RWPE1 (cell line): Measurements from ENCODE around the gene TSPAN11.

Experiments used
- CTCF ChIA-PET: fragments of 350-600 bp; sonication (Branson Sonifier 250); formaldehyde crosslinking; extraction: SDS; loops from one replicate; lab custom pipeline; 2021; lab: Yijun Ruan, JAX
- POLR2A ChIA-PET: fragments of 400-600 bp; formaldehyde crosslinking; extraction: SDS; loops from one replicate; lab custom pipeline; 2020; ENCODE audit warnings: antibody characterized with exemption; ENCODE audit not compliant: low non-redundant PET; lab: Yijun Ruan, JAX
- DNase-seq: peaks from one replicate; pipeline ENCODE4 v3.0.0; 2012; ENCODE audit warnings: low spot score
- H3K27ac ChIP-seq: fragments of 450-650 bp; 2 replicates; pipeline ENCODE4 v1.5.1; 2017
- TF ChIP-seq, protein P1 (sequence below): fragments of 450-650 bp; conservative IDR thresholded peaks from 2 replicates; pipeline ENCODE4 v1.5.1; 2017; ENCODE audit warnings: low read depth, mild to moderate bottlenecking

The TSPAN11 gene

DNA sequence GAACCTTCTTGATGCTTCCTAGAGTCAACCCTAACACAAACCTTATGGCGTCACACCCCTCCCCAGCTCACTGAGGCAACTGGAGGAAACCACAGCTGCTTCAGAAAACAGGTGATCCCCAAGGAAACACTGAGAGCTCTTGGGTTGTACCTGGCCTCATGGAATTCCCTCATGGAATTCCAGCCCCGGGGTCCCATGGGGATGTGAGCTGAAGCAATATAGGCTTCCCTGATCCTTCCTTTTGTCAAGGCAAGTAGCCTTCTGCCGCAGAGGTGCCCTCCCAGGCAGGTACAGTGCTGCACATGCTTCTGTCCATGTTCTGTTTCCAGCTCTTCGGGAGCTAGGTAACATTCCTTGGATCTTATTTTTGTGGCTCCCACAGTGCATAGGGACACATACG, 47.3 kb downstream of the TSPAN11 start:
- DNase-seq, result no peak
- ChIA-PET CTCF (no interaction called here), POLR2A (no interaction called here)
- H3K27ac ChIP-seq, result no peak overlapping the region
- TF ChIP-seq, protein P1, sequence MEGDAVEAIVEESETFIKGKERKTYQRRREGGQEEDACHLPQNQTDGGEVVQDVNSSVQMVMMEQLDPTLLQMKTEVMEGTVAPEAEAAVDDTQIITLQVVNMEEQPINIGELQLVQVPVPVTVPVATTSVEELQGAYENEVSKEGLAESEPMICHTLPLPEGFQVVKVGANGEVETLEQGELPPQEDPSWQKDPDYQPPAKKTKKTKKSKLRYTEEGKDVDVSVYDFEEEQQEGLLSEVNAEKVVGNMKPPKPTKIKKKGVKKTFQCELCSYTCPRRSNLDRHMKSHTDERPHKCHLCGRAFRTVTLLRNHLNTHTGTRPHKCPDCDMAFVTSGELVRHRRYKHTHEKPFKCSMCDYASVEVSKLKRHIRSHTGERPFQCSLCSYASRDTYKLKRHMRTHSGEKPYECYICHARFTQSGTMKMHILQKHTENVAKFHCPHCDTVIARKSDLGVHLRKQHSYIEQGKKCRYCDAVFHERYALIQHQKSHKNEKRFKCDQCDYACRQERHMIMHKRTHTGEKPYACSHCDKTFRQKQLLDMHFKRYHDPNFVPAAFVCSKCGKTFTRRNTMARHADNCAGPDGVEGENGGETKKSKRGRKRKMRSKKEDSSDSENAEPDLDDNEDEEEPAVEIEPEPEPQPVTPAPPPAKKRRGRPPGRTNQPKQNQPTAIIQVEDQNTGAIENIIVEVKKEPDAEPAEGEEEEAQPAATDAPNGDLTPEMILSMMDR, result no peak

DNA sequence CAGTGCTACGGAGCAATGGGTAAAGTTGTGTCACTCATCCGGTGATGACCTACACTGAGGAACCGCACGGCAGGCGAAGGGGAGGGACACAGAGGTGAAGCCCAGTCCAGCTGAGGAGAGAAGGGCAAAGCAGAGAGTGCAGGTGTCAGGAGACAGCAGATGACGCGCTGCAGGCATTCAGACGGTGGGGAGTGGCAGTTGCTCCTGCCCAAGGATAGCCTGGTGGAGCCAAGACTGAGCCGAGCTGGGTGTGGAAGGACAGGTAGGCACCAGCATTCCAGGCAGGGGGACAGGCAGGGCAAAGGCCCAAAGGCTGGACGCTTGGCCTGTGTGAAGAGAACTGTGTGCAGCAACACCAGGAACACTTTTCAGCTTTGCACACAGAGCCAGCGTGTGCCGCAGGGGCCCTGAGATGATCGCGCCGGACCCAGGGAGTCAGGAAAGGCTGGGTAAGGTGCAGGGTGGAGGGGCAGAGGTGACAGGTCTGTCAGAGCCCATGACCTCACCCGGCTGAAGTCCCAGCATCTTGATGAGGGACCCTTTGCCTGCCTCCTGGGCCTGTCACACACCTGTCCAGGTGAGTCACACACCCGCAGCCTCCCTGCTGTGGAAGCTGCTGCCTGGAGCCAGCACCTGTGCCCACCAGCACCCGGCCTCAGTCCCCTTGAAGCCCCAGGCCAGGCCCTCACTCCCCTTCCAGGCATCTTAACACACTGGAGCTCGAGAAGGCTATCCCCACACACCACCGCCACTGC, 48.4 kb downstream of the TSPAN11 start:
- no peak overlapping the region for H3K27ac ChIP-seq
- TF ChIP-seq, protein P1, result no peak
- no peak for DNase-seq
- ChIA-PET POLR2A (no interaction called here), CTCF (interaction anchor here (0.6 kb wide), 1 partner anchor 262 kb away, joined by 3 read pairs; no protein-coding TSS in a partner anchor)

DNA sequence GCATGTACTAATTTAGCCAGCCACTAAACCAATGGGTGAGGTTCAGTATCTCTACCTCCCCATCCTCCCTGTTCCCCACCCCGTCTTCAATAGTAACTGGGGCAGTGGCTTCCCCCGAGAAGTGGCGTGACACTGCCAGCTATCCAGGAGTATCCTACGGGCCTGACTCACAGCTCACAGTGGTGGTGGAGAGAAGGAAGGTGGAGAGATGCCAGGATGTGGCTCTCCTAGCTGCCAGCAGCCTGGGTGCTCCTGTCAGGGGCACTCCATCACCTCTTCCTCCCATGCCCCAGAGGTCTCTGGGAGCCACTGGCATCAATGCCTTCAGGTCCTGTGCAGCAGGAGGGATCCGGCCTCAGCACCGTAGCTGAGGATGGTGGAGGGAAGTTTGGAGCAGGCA, 49.0 kb downstream of the TSPAN11 start:
- no peak for DNase-seq
- POLR2A ChIA-PET, result no interaction called here
- TF ChIP-seq, protein P1, result no peak
- CTCF ChIA-PET, result no interaction called here
- no peak overlapping the region for H3K27ac ChIP-seq

DNA sequence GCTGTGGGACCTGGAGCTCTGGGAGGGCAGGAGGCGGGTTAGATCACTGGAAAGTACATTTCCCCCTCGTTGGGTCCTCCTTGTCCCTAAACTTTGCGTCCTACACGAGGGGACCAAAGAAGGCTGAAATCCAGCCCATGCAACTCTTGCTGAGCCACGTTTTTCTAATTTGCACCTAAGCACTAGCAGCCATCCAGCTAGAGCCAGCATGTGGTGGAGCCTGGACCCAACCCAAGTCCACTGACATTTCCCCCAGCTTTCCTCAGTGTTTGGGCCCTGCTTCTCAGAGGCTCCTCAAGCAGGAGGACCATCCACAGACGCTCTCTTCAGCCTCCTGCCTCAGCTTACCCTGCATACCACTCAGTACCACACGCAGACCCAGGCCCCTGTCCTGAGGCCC, 49.7 kb downstream of the TSPAN11 start:
- DNase-seq, result no peak
- H3K27ac ChIP-seq, result no peak overlapping the region
- ChIA-PET CTCF (no interaction called here), POLR2A (no interaction called here)
- TF ChIP-seq, protein P1, result no peak

DNA sequence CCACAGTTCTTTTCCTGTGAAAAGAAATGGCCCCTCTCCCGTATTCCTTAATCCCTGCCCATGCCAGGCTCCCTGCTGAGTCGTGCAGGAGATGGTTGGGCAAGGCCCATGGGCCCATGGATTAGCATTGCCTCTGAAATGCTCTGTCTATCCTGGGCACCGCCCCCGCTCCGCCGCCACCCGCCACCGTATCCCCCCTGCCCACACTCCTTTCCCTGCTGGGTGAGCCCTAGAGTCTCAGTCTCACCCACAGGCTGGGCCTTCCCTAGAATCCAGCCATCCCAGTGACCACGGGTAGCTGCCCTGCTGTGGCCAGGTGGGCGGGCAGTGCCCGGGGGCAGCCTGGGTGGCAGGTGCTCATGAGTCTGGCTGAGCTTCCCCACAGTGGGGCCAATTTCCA, 50.6 kb downstream of the TSPAN11 start:
- ChIA-PET POLR2A (no interaction called here), CTCF (no interaction called here)
- TF ChIP-seq, protein P1, result no peak
- DNase-seq, result no peak
- no peak overlapping the region for H3K27ac ChIP-seq

DNA sequence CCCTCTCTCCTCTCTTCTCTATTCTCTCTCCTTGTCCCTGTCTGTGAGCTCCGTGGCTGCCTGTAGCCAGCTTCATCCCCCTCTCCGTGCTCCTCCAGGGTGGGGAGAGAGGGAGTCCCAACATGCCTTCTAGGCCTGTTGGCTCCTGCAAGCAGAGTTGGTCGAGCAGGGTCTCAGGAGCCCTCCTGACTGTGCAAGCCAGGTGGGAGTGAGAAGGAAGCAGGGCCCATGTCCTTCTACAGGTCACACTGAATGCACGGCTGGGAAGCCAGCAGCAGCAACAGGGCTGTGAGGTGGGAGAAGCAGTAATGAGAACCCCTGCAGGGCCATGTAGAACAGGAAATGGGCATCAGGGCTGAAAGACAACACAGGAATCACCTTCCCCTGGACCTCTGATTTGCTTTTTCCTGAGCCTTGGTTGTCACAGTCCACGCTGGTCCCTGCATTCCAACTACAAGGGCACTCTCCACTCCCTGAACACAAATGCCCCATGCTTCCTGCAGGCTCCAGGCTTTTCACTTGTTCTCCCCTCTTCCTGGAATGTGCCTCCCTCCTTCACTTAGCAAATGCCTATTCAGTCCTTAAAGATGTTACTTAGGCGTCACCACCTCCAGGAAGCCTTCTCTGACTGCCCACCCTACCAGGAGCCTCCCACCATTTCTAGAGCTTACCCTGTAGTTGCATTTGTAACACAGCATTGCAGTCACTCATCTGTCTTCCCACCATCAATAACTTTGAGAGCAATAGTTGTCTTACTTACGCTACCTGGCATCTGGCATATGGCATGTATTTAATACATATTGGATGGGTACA, 51.2 kb downstream of the TSPAN11 start:
- DNase-seq, result no peak
- TF ChIP-seq, protein P1, result no peak
- POLR2A ChIA-PET, result no interaction called here
- no peak overlapping the region for H3K27ac ChIP-seq
- CTCF ChIA-PET, result interaction anchor here (0.5 kb wide), 1 partner anchor 258 kb away, joined by 4 read pairs; no protein-coding TSS in a partner anchor
